Natural killer cell (primary cell): ENCODE data around the gene SPINK9. TPM values are rescaled to one million over a fixed set of nuclear protein-coding genes. Genes with fewer than 3 reads are reported as not detected.

Experiments
- ATAC-seq, 3 donors: fragments of 150-1000 bp in 2 of 3; fragments of 200-7000 bp in 1 of 3; cut with Tn5 transposase; 1 replicate in 1 of 3; 2 replicates in 2 of 3; pipeline ENCODE4 v1.10.0; 2021; ENCODE audit warnings: mild to moderate bottlenecking in 2 of 3, moderate library complexity in 2 of 3
- DNase-seq, 2 donors: peaks; one replicate each; pipeline versions ENCODE4 v3.0.0 to v3.0.0-alpha.2; 2013 to 2021; ENCODE audit warnings: mixed read lengths in 1 of 2
- H3K27ac ChIP-seq: one replicate; pipeline ENCODE4 v1.5.1; 2013; ENCODE audit warnings: mild to moderate bottlenecking, low read length
- H3K27me3 ChIP-seq: one replicate; pipeline ENCODE4 v1.6.1; 2013; ENCODE audit warnings: low read length; ENCODE audit not compliant: control insufficient read depth, insufficient read depth
- H3K36me3 ChIP-seq: one replicate; pipeline ENCODE4 v1.6.1; 2013; ENCODE audit warnings: low read length; ENCODE audit not compliant: control insufficient read depth, insufficient read depth
- H3K4me1 ChIP-seq: one replicate; pipeline ENCODE4 v1.6.1; 2013; ENCODE audit warnings: low read length; ENCODE audit not compliant: control insufficient read depth, insufficient read depth
- H3K4me3 ChIP-seq: one replicate; pipeline ENCODE4 v1.5.1; 2013; ENCODE audit warnings: low read length
- H3K9me3 ChIP-seq: one replicate; pipeline ENCODE4 v1.6.1; 2013; ENCODE audit warnings: low read length; ENCODE audit not compliant: control insufficient read depth, insufficient read depth
- H3K27ac Mint-ChIP-seq, 2 donors: one replicate each; pipeline ENCODE4 v1.8.0; 2022; ENCODE audit warnings: mild to moderate bottlenecking in 2 of 2, mixed read lengths in 2 of 2, moderate library complexity in 1 of 2
- H3K27me3 Mint-ChIP-seq, 2 donors: one replicate each; pipeline ENCODE4 v1.8.0; 2022; ENCODE audit warnings: low read depth in 2 of 2, mixed read lengths in 2 of 2
- H3K36me3 Mint-ChIP-seq: one replicate; pipeline ENCODE4 v1.8.0; 2022; ENCODE audit warnings: mixed read lengths
- H3K4me1 Mint-ChIP-seq, 2 donors: one replicate each; pipeline ENCODE4 v1.8.0; 2022; ENCODE audit warnings: mixed read lengths in 2 of 2
- H3K4me3 Mint-ChIP-seq: one replicate; pipeline ENCODE4 v1.8.0; 2022; ENCODE audit warnings: mild to moderate bottlenecking, moderate library complexity, mixed read lengths
- H3K9me3 Mint-ChIP-seq, 2 donors: one replicate each; pipeline ENCODE4 v1.8.0; 2022; ENCODE audit warnings: mixed read lengths in 2 of 2
- WGBS: methylation state at CpG from one replicate; pipeline ENCODE4 v1.1.7; 2013; ENCODE audit warnings: missing lambda C conversion rate; ENCODE audit not compliant: insufficient coverage; 5-methylcytosine and 5-hydroxymethylcytosine counted together
- intact Hi-C: fragments of 100-400 bp; cut with micrococcal nuclease; formaldehyde crosslinking; loops from one replicate; pipeline ENCODE4 v1.14.2; 2022
- total RNA-seq, 4 donors: library from RNA; stranded (reverse); fragments of 120-200 nt in 1 of 4; gene quantifications; one replicate each; pipeline versions ENCODE4 v1.2.3 to v1.2.4, GENCODE V29; 2013 to 2022
- TF ChIP-seq, protein P1 (sequence below): fragments of 200-600 bp; IDR thresholded peaks from one replicate; pipeline ENCODE4 v1.8.0; 2022; ENCODE audit warnings: antibody characterized with exemption

The SPINK9 gene
- total RNA-seq, 3 donors from 2014 or later (not counting 1 experiment from before 2014, with no cell fraction given), result not detected

GRCh38 chr5:148352696-148353095 lies 17.3 kb downstream of the SPINK9 start:
- Mint-ChIP-seq H3K36me3 (no peaks in the 10 kb centered on the region), H3K27ac (no peak overlapping the region), H3K9me3 (no peaks in the 10 kb centered on the region), H3K4me3 (no peak overlapping the region), H3K27me3 (peaks cover 5 to 24% of the 10 kb centered on the region in 2 donors), H3K4me1 (no peaks in the 10 kb centered on the region)
- Histone ChIP-seq H3K27me3 (peaks cover 2% of the 10 kb centered on the region), H3K9me3 (no peaks in the 10 kb centered on the region), H3K4me3 (no peak overlapping the region), H3K27ac (no peak overlapping the region), H3K36me3 (no peaks in the 10 kb centered on the region), H3K4me1 (no peaks in the 10 kb centered on the region)
- no peak for ATAC-seq
- TF ChIP-seq, protein P1, sequence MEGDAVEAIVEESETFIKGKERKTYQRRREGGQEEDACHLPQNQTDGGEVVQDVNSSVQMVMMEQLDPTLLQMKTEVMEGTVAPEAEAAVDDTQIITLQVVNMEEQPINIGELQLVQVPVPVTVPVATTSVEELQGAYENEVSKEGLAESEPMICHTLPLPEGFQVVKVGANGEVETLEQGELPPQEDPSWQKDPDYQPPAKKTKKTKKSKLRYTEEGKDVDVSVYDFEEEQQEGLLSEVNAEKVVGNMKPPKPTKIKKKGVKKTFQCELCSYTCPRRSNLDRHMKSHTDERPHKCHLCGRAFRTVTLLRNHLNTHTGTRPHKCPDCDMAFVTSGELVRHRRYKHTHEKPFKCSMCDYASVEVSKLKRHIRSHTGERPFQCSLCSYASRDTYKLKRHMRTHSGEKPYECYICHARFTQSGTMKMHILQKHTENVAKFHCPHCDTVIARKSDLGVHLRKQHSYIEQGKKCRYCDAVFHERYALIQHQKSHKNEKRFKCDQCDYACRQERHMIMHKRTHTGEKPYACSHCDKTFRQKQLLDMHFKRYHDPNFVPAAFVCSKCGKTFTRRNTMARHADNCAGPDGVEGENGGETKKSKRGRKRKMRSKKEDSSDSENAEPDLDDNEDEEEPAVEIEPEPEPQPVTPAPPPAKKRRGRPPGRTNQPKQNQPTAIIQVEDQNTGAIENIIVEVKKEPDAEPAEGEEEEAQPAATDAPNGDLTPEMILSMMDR, result no peak
- no CpG with 5 or more reads among the region's 1 CpG for WGBS
- intact Hi-C loops, result no loop called here
- no peak for DNase-seq

GRCh38 chr5:148353634-148354033 lies 18.3 kb downstream of the SPINK9 start:
- no peak overlapping the region for H3K27ac Mint-ChIP-seq
- intact Hi-C loops, result no loop called here
- H3K4me1 Mint-ChIP-seq, result no peaks in the 10 kb centered on the region
- Histone ChIP-seq H3K4me1 (no peaks in the 10 kb centered on the region), H3K27me3 (peaks cover 2% of the 10 kb centered on the region), H3K4me3 (no peak overlapping the region), H3K27ac (no peak overlapping the region), H3K36me3 (no peaks in the 10 kb centered on the region), H3K9me3 (no peaks in the 10 kb centered on the region)
- peaks cover 5 to 24% of the 10 kb centered on the region in 2 donors for H3K27me3 Mint-ChIP-seq
- WGBS, result no CpG with 5 or more reads among the region's 2 CpGs
- TF ChIP-seq, protein P1, result no peak
- H3K4me3 Mint-ChIP-seq, result no peak overlapping the region
- no peaks in the 10 kb centered on the region for H3K9me3 Mint-ChIP-seq
- H3K36me3 Mint-ChIP-seq, result no peaks in the 10 kb centered on the region
- DNase-seq (no peak), ATAC-seq (no peak)

GRCh38 chr5:148364343-148364742 lies 29.0 kb downstream of the SPINK9 start:
- no peak overlapping the region for H3K27ac ChIP-seq
- DNase-seq, result no peak
- H3K4me3 ChIP-seq, result no peak overlapping the region
- intact Hi-C loops, result no loop called here
- no peaks in the 10 kb centered on the region for H3K36me3 Mint-ChIP-seq
- no peaks in the 10 kb centered on the region for H3K9me3 ChIP-seq
- H3K4me1 ChIP-seq, result no peaks in the 10 kb centered on the region
- peaks cover 0 to 3% of the 10 kb centered on the region in 2 donors for H3K9me3 Mint-ChIP-seq
- H3K27me3 ChIP-seq, result peaks cover 2% of the 10 kb centered on the region
- no peak for ATAC-seq
- TF ChIP-seq, protein P1, result no peak
- H3K4me1 Mint-ChIP-seq, result no peaks in the 10 kb centered on the region
- H3K27ac Mint-ChIP-seq, result no peak overlapping the region
- no peaks in the 10 kb centered on the region for H3K36me3 ChIP-seq
- H3K27me3 Mint-ChIP-seq, result peaks cover 9 to 32% of the 10 kb centered on the region in 2 donors
- no peak overlapping the region for H3K4me3 Mint-ChIP-seq

DNA sequence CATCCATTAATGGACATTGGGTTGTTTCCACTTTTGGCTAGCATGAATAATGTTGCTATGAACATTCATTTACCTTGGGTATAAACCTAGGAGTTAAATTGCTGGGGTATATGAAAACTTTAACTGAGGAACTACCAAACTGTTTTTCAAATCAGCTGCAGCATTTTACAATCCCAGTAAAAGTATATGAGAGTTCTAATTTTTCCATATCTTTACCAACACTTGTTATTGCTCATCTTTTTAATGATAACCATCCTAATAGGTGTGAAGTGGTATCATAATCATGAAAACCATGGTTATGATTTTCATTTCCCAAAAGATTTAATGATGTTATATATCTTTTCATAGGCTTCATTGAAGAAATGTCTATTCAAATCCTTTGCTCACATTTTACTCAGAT lies 32.9 kb downstream of the SPINK9 start:
- Mint-ChIP-seq H3K4me3 (no peak overlapping the region), H3K27me3 (peaks cover 5 to 32% of the 10 kb centered on the region in 2 donors), H3K4me1 (no peaks in the 10 kb centered on the region), H3K9me3 (peaks cover 0 to 3% of the 10 kb centered on the region in 2 donors), H3K27ac (no peak overlapping the region), H3K36me3 (no peaks in the 10 kb centered on the region)
- Histone ChIP-seq H3K9me3 (no peaks in the 10 kb centered on the region), H3K27me3 (peaks cover 2% of the 10 kb centered on the region), H3K27ac (no peak overlapping the region), H3K4me3 (no peak overlapping the region), H3K36me3 (no peaks in the 10 kb centered on the region), H3K4me1 (no peaks in the 10 kb centered on the region)
- TF ChIP-seq, protein P1, result no peak
- DNase-seq (no peak), ATAC-seq (no peak)
- intact Hi-C loops, result no loop called here
